ENCODE measurements around the gene PNKD. TPM values are rescaled to one million over a fixed set of nuclear protein-coding genes. Genes with fewer than 3 reads are reported as not detected.

The PNKD gene
- total and polyA plus RNA-seq, 2 of the 8 experiments (the other 6 are each of a cell fraction or from before 2014, with no cell fraction given) = 43.9 to 65.4 TPM

DNA sequence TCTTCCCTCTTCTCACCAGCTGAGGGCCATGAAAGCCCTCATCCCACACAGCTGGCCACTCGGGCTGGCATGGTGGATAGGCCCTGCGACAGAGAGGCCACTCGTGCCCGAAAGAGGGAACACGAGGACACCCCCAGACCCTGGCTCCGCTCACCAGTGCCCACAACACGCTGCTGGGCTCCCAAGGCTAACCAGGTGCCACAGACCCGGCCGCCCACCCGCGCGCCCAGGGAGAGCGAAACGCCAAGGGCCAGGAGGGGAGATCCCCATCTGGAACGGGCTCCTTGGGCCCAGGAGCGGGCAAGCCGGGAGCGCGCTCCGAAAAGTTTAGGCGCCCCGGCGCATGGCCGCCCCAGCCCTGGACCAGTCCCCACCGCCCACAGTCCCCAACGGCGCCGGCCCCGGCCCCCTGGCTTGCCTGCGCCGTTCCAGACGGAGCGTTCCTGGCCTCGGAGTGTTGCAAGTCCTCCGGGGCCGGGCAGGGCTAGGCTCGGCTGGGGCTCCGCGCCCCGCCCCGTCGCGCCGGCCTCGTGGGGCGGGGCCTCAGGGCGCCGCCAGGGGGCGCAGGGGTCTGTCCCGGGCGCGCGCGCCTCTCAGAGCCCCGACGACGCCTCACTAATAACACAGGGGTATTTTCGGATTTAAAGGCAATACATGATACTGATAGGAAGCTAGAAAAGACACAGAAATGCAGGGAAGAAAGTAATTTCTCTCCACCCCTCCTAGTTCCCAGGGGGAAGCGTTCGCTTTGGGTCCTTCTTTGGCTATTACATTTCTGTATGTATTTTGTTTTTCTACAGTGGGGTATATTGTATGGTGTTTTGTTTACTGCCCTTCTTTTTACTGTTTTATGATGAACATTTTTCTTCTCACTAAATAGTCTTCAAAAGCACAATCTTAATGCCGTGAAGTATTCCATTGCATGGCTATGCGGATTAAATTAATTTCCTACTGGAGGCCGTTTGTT, 22.0 kb downstream of the PNKD start, which contains the start of gene TMBIM1:
Gene TMBIM1 (minus strand): TSS at position 456 of the 967 bp plus-strand sequence. CDS start 10,362 bp downstream, outside the sequence.
- Histone ChIP-seq H2AK5ac (ENCODE audit: low read depth, low read length) (no peak within 1 kb of the TSS), H2BK15ac (ENCODE audit: low read length) (no peak within 1 kb of the TSS), H3K79me2 (ENCODE audit: control insufficient read depth in 1 of 2, insufficient read depth in 2 of 2, low read length in 2 of 2) (no peaks in the 10 kb centered on the region), H2BK12ac (ENCODE audit: low read depth, low read length) (peak within 1 kb of the TSS; percentile 77), H3K79me1 (ENCODE audit: low read depth, low read length) (no peaks in the 10 kb centered on the region), H3K23ac (ENCODE audit: insufficient read length) (no peak within 1 kb of the TSS), H3K4me2 (ENCODE audit: insufficient read depth in 1 of 2, low read depth in 2 of 2, low read length in 2 of 2) (peak within 1 kb of the TSS; percentile 72 to 82), H3K14ac (ENCODE audit: insufficient read length) (no peak within 1 kb of the TSS), H3K36me3 (ENCODE audit: control insufficient read depth in 2 of 4, insufficient read depth in 4 of 4, low read length in 3 of 4) (no peaks in the 10 kb centered on the region), H3K9me3 (ENCODE audit: insufficient read depth in 2 of 2, low read depth in 1 of 2, low read length in 1 of 2) (no peaks in the 10 kb centered on the region), H4K8ac (ENCODE audit: extremely low read depth, insufficient read depth, low read length) (peak within 1 kb of the TSS; percentile 15), H2BK5ac (ENCODE audit: low read depth, low read length) (no peak within 1 kb of the TSS; the same call in 1 of the 2 replicates), H3K4me3 (ENCODE audit: extremely low read depth in 1 of 4, insufficient read depth in 2 of 4, low read depth in 3 of 4, low read length in 4 of 4) (peak within 1 kb of the TSS; percentile 51 to 66 (median 64)), H3K23me2 (ENCODE audit: low read depth, low read length) (peaks cover 5% of the 10 kb centered on the region; the same call in 1 of the 2 replicates), H4K5ac (ENCODE audit: insufficient read length, low read depth, low read length) (no peak within 1 kb of the TSS), H4K91ac (replicated peaks; ENCODE audit: insufficient read length, low read length) (peak within 1 kb of the TSS; percentile 0), H2AFZ (ENCODE audit: low read length) (peak within 1 kb of the TSS; percentile 82; the same call in 1 of the 2 replicates), H2BK120ac (replicated peaks; ENCODE audit: low read depth, low read length) (no peak within 1 kb of the TSS), H3K4me1 (replicated peaks in 1 of 4; ENCODE audit: control insufficient read depth in 3 of 4, insufficient read depth in 4 of 4, low read length in 3 of 4) (peaks cover 0 to 9% (median 4%) of the 10 kb centered on the region in 4 experiments; a peak in 6 of 7 replicates), H3K27ac (ENCODE audit: low read depth, low read length) (no peak within 1 kb of the TSS), H3K18ac (ENCODE audit: extremely low read depth, low read length) (peak within 1 kb of the TSS; percentile 36), H3K27me3 (replicated peaks in 1 of 4; ENCODE audit: control insufficient read depth in 3 of 4, extremely low read depth in 1 of 4, insufficient read depth in 3 of 4, low read length in 3 of 4) (no peaks in the 10 kb centered on the region), H3K4ac (replicated peaks; ENCODE audit: insufficient read length, low read depth, low read length) (no peak within 1 kb of the TSS), H4K20me1 (replicated peaks in 1 of 2; ENCODE audit: control insufficient read depth in 1 of 2, insufficient read depth in 2 of 2, low read length in 2 of 2) (no peaks in the 10 kb centered on the region), H3K9ac (replicated peaks in 1 of 4; ENCODE audit: extremely low read depth in 1 of 4, low read depth in 3 of 4, low read length in 3 of 4) (peak within 1 kb of the TSS; percentile 43 to 62 (median 58)), H2BK20ac (ENCODE audit: low read length) (no peak within 1 kb of the TSS), H3K56ac (replicated peaks; ENCODE audit: insufficient read length, low read depth, low read length) (no peak within 1 kb of the TSS)
- CTCF ChIA-PET (ENCODE audit: partially characterized antibody) = interaction anchor here (0.6 to 12.1 kb wide), 16 partner anchors 10 to 156 kb away, joined by 3 to 94 read pairs (median 4); partner anchors contain the start of genes AAMP, CATIP and PNKD
- POLR2A ChIA-PET (ENCODE audit: partially characterized antibody) = interaction anchor here (0.6 to 1.7 kb wide), 3 partner anchors 10 to 101 kb away, joined by 3 read pairs; no protein-coding TSS in a partner anchor
- FAIRE-seq (no peak), DNase-seq (ENCODE audit: low read depth in 1 of 2, low spot score in 2 of 2) (peak in 1 of 2 experiments; percentile 88)
- WGBS, 2 experiments (ENCODE audit: extremely low coverage in 1 of 2, insufficient coverage in 1 of 2, insufficient read length in 1 of 2, insufficient replicate concordance in 2 of 2, low coverage in 1 of 2, low lambda C conversion rate in 2 of 2, missing lambda C conversion rate in 1 of 2) = 15% methylated on average over 36 of the region's 63 CpGs; no CpG with 5 or more reads in 1 of the 2 experiments
- TF ChIP-seq, protein P1, sequence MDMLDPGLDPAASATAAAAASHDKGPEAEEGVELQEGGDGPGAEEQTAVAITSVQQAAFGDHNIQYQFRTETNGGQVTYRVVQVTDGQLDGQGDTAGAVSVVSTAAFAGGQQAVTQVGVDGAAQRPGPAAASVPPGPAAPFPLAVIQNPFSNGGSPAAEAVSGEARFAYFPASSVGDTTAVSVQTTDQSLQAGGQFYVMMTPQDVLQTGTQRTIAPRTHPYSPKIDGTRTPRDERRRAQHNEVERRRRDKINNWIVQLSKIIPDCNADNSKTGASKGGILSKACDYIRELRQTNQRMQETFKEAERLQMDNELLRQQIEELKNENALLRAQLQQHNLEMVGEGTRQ (IDR thresholded peaks at IDR 0.05; ENCODE audit: low read length) = no peak; the same call in none of the 2 replicates
- peak; percentile 34 to 66; a peak in 3 of 4 replicates for TF ChIP-seq RAD21 (IDR thresholded peaks at IDR 0.05 in 1 of 2, conservative IDR thresholded peaks at IDR 0.05 in 1 of 2; ENCODE audit: low read depth in 2 of 2, low read length in 2 of 2)
- no peak for TF ChIP-seq POLR2A (IDR thresholded peaks at IDR 0.05; ENCODE audit: control extremely low read depth in 1 of 2, low read depth in 2 of 2, low read length in 2 of 2)
- 0 out of 2 replicates have a peak, but pooled peaks have one; percentile 46 for TF ChIP-seq GABPA (IDR thresholded peaks at IDR 0.05; ENCODE audit: borderline replicate concordance, insufficient read depth, low read length)
- TF ChIP-seq ASH2L (IDR thresholded peaks at IDR 0.05; ENCODE audit: low read length) = no peak
- peak; percentile 58; the same call in 1 of the 2 replicates for TF ChIP-seq FOSL1 (IDR thresholded peaks at IDR 0.05; ENCODE audit: insufficient read depth, low read depth, low read length)
- peak; percentile 32; the same call in 1 of the 2 replicates for TF ChIP-seq TBP (IDR thresholded peaks at IDR 0.05; ENCODE audit: low read depth, low read length)
- TF ChIP-seq CEBPB (IDR thresholded peaks at IDR 0.05; ENCODE audit: low read depth, low read length) = no peak
- TF ChIP-seq NRF1 (IDR thresholded peaks at IDR 0.05; ENCODE audit: low read depth, low read length) = 0 out of 2 replicates have a peak, but pooled peaks have one; percentile 3
